Stimulated activated CD4-positive, alpha-beta T cell treated with anti-CD3 and anti-CD28 coated beads, Interleukin-4, amount 100 ng/mL, for 1 hour (primary cell): ENCODE results near the gene HACD1.
"Not testable (repeated sequence)": the region's sequence is repeated elsewhere in the genome, so short reads cannot be mapped to it uniquely, and the experiment has no call there.

Source experiments
- DNase-seq: peaks from one replicate; pipeline ENCODE4 v3.0.0-alpha.2; 2020

The HACD1 gene

DNA sequence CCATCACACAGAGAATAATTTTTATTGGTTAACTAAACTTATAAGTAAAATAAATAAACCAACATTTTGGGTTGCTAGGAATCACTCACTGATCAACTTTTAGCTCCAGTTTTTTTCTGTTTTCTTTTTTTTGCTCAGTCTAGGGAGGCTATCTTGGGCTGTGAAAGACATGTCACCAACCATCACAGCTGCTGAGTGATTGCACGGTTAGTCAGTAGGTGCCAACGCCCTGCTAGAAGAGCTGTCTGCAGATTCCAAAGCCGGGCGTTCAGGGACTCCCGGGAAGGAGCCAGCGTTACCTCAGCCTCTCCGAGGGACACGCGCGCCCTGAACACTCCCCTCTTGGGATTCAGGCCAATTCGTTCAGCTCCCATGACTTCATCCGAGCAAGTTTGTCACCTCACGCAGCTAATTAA, 26.2 kb upstream of the HACD1 start:
- no peak for DNase-seq

DNA sequence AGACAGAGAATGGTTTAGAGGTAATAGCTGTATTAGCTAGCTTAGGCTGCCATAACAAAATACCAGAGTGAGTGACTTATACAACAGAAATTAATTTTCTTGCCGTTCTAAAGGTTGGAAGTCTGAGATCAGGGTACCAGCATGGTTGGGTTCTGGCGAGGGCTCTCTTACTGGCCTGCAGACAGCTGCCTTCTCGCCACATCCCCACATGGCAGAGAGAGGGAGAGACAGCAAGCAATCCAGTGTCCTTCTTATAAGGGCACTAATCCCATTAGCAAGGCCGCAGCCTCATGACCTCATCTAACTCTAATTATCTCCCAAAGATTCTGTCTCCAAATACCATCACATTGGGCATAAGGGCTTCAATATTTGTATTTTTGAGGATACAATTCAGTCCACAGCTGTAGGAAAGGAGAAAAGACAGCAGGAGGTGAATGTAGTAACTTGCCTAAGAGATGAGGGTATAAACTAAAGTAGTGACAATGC, 23.2 kb upstream of the HACD1 start:
- DNase-seq = no peak

DNA sequence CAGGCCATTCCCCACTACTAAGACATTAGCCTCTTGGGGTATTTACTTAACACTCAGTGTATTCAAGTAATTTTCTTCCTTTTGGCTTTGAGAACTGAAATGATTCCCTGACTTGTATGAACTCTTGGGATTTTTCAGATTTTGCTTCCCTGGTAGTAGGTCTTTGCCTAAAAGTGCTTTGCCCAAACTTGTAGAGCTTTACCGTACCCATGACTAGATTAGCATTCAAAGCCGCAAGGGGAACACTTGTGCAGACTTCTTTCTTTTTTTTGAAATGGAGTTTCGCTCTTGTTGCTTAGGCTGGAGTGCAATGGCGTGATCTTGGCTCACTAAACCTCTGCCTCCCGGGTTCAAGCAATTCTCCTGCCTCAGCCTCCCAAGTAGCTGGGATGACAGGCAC, 20.7 kb upstream of the HACD1 start:
- no peak for DNase-seq

DNA sequence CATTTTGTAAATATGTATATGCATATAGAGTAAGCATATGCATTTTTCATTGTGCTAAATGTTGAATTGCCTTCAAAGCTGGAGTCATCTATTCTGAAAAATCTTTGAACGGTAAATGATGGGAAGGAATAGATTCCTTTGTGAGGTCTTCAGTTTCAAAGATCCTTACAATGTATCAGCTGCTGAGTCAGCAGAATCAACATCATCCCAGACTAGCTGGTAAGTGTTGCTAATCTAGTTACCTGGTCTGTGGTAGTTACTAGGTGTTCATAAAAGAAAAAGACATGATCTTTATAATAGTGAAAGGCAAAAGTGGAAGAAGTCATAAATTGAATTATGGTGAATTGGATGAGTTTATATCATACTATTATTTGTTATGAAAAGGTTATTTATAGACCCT, 16.2 kb upstream of the HACD1 start:
- DNase-seq = no peak

DNA sequence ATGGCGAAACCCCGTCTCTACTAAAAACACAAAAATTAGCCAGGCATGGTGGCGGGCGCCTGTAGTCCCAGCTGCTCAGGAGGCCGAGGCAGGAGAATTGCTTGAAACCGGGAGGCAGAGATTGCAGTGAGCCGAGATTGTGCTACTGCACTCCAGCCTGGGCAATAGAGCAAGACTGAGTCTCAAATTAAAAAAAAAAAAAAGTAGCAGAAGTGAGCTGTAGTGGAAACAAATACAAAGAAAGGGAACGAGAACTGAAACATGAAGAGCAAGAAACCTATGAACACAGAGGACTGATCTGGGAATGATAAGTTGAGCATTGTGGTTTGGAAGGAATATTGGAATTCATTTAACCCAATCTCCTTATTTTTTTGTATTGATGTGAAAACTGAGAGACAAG, 15.4 kb upstream of the HACD1 start:
- DNase-seq = not testable (repeated sequence)

DNA sequence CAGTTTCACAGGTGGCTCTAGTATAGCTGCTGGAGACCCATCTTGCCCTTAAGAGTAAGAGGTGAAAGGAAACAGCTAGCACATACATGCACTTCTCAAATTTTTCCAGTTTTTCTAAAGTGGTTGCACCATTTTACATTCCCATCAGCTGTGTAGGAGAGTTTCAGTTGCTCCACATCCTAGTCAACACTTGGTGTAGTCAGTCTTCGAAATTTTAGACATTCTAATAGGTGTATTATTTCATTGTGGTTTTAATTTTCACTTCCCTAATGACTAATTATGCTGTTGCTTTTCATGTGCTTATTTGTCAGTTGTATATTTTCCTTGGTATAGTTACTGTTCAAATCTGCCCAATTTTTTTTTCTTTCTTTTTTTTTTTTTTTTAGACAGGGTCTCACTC, 9.5 kb upstream of the HACD1 start:
- no peak for DNase-seq

DNA sequence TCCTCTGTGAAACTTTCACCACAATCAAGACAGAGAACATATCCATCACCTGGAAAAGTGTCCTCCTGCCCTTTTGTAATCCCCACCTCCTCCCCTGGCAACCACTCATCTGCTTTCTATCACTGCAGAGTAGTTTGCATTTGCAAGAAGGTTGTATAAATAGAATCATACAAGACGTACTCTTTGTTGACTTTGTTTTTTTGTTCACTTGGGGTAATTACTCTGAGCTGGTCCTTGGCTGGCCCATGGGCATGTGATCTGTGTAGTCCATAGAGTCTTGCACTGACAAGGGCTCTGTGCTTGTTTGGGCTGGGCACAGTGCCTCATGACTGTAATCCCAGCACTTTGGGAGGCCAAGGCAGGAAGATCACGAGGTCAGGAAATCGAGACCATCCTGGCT, 7.8 kb upstream of the HACD1 start:
- no peak for DNase-seq

DNA sequence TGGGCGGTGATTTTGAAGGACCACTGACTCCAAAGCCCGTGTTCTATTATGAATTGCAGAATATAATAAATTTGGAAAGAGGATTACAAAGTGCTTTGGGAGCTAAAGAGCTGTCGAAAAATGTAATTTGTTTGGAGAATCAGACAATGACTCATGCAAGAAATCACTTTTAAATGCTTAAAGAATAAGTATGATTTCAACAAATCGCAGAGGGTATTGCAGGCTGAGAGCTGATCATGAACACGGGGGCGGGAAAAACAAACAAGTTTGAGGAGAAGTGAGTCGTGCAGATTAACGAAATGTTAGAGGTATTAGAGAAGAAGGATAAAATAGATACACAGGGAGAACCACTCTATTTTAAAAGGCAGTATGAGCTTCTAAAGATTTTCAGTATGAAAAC, 4.9 kb upstream of the HACD1 start:
- DNase-seq = no peak

DNA sequence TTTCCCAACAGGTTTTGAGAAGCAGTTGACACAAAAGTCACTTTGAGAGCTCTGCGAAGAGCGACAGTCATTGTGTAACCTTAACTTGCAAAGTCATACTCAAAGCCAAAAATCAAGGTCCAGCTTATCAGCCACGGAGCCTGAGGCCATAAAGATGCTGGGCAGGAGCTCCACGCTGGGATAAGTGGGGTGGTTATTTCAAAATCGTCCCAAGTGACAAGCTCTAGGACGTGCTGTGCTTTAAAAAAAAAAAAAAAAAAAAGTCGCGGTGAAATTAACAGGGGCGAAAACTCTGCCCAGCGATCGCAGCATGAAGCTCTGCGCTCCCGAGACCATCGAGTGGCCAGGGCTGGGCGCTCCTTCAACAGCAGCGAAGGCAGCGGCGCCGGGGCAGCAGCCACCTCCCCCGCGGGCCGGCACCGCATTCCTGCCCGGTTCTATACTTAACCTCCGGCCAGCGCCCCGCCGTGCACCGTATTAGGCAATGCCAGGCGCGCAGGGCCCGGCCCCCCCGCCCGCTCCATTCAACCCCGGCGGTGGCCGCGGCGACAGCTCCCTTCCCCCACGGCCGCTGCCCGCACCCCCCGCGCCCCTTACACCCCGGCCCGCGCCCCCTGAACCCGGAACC, 657 bp downstream of the HACD1 start:
- peak; percentile 32 for DNase-seq

DNA sequence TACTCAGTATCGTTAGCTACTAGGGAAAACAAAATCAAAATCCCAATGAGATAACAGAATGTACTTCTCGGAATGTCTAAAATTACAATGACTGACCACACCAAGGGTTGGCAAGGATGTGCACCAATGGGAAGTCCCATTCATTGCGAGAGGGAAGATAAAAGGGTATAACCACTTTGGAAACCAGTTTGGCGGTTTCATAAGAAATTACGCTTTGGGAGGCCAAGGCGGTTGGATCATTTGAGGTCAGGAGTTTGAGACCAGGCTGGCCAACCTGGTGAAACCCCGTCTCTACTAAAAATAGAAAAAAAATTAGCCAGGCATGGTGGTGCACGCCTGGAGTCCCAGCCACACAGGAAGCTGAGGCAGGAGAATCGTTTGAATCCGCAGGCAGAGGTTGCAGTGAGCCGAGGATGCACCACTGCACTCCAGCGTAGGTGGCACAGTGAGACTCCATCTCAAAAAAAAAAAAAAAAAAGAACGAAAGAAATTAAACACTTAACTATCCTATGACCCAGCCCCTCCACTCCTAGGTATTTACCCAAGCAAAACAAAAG, 7.6 kb downstream of the HACD1 start:
- no peak for DNase-seq

DNA sequence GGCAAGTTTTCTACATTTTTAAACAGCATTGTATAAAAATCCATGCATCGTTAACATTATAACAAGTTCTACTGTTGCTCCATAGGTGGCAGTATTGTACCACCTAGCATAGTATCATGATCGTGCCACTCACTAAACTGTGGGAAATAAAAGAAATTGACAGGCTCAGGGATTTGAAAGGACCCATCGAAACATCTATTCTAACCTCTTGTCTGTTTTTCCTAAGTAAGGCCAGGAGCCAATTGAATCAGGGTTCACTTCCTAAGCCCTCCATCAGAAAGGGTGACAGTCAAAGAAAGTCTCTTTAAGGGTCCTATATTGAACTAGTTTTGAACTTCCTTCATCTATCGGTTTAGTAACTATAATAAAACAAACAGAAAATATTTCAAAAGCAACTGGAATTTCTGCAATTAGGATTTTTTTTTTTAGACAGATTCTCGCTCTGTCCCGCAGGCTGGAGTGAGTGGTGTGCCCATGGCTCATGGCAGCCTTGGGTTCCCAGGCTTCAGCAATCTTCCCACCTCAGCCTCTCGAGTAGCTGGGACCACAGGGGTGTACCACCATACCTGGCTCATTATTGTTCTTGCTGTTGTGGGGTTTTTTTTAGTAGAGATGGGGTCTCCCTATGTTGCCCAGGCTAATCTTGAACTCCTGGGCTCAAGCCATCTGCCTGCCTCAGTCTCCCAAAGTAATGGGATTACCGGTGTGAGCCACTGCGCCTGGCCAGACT, 9.4 kb downstream of the HACD1 start:
- DNase-seq = no peak

DNA sequence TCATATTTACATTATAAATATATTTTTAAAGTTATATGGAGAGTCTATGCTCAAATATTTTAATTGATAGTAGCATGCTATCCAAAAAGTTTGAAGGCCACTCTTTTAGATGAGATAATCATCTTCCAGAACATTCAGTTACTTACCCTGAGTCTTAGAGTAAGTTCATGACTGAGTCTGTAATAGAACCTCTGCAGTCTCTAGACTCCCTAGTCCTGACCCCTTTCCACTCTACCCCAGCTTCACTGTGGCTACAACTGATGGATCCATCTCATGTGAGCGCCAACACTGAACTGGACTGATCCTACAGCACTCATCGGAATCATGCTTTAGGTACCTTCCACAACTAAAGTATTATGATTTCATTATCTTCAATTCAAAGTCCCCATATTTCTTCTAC, 10.1 kb downstream of the HACD1 start:
- no peak for DNase-seq

DNA sequence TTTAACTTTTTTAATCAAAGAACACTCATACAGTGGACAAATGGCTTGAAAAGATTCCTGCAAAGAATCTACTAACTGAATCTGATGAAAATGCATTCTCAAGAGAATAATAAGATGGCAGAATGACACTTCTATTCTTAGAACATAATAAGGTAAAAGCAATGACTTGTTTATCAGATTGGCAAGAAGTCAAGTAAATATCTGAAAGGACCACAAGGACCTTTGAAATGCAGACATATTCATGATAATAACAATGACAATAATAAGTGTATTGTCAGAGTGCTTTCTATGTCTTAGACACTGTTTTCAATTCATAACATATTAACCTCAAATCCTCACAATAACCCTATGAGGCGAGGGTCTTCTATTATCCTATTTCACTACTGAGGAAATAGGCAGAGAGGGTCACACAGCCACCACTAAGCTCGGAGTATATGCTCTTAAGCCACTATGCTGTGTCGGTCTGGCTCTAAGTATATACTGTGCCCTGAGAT, 10.6 kb downstream of the HACD1 start:
- DNase-seq = no peak

DNA sequence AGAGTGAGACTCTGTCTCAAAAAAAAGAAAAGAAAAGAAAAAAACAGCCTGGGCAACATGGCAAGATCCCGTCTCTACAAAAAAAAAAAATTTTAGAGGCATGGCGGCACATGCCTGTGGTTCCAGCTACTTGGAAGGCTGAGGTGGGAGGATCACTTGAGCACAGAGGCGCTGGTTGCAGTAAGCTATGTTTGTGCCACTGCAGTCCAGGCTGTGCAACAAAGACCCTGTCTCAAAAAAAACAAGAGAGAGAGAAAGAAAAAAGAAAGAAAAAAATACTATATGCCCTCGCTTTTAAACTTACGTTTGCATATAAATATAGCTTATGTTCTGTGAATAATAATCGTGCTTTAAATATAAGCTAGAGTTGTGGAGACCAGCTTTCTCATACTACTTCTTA, 11.2 kb downstream of the HACD1 start:
- no peak for DNase-seq

DNA sequence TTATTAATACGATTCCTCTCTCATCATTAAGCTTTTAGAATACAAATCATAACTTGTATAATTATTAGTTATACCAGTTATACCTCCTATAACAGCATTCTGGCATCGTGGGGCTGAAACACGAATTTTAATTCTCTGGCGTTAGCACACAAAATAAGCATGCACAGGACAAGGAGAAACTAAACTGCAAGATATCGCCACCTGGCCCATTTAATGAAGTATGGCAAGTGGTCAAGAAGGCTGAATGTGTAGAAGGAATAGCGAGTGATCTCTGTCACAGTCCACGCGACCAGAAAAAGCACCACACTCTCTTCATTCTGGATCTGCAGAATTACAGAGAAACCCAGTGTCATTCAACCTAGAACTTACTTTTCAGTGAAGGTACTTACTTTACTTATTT, 18.1 kb downstream of the HACD1 start:
- DNase-seq = no peak

DNA sequence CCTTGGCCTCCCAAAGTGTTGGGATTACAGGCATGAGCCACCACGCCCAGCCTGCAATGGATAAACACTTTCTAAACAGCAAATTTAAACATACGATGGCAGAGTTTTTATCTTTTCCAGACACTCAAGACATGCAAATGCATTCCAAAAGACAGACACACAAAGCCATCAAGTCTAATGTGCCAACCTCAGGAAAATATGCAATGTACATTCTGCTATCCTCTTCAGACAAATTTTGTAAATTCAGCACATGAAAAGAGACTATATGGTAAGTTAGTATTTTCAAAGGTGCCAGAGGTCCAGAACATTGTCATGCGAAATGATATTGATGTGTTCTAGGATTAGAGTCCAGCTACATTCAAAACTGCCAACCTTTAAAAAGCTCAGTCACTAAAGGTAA, 19.8 kb downstream of the HACD1 start:
- no peak for DNase-seq

DNA sequence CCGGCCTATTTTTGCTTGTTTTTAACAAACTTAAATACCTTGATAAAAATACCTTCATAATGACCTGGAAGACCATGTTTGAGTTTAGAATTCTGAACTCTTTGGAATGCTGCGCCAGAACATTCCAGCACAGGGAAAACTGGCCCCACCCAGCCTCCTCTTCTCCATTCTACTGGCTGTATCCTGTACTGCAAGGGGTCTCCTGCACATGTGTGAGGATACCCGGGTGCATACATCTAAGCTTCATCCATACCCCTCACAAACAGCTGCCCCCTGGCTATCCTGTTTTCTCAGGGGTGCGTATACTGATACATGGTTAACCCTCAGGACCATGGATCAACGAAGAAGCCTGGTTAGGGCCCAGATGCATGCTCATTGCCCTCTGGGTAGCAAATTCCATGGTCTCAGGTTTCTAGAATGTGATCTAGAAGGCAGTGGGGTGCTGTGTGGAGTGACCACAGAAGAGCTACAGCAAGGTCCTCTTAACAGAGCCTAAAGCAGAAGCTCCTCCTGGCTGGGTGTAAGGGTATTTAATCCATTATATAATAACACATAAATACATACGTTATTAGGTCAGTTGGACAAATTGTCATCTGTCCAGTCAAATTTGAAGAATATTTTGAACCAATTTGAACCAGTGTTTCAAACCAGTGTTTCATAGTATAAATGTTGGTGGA, 26.1 kb downstream of the HACD1 start:
- no peak for DNase-seq

DNA sequence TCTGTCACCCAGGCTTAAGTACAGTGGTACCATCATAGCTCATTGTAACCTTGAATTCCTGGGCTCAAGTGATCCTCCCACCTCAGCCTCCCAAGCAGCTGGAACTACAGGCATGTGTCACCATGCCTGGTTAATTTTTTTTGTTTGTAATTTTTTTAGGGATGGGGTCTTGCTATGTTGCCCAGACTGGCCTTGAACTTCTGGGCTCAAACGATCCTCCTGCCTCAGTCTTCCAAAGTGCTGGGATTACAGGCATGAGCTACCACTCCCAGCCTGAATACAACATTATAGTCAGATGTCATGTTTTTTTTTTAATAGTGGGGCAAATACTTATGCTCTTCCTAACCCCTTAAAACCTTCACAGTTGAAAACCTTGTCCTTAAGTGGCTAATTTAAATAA, 27.9 kb downstream of the HACD1 start:
- not testable (repeated sequence) for DNase-seq

DNA sequence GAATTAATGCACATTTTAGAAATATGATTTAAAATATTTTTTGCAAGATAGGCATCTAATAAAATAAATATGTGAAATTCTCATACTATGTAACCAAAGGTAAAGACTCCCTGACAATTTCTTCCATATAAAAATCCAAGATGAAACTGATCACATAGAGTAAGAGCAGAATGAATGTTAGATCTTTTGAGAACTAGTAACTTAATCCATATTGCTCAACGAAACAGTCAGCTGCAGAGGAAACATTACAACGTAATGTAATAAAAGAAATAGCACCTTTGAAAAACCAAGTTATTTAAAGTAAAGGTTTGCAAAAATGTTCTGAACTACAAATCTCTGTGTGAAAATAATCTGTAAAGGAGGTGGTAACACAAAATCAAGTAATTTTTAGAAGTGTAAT, 28.8 kb downstream of the HACD1 start:
- no peak for DNase-seq

DNA sequence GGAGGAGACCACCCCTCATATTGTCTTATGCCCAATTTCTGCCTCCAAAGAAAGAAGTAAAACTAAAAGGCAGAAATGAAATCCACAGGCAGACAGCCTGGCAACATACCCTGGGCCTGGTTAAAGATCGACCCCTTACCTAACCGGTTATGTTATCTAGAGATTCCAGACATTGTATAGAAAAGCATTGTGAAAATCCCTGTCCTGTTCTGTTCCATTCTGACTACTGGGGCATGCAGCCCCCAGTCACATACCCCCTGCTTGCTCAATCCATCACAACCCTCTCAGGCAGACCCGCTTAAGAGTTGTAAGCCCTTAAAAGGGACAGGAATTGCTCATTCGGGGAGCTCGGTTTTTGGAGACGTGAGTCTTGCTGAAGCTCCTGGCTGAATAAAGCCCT, 29.9 kb downstream of the HACD1 start:
- not testable (repeated sequence) for DNase-seq

DNA sequence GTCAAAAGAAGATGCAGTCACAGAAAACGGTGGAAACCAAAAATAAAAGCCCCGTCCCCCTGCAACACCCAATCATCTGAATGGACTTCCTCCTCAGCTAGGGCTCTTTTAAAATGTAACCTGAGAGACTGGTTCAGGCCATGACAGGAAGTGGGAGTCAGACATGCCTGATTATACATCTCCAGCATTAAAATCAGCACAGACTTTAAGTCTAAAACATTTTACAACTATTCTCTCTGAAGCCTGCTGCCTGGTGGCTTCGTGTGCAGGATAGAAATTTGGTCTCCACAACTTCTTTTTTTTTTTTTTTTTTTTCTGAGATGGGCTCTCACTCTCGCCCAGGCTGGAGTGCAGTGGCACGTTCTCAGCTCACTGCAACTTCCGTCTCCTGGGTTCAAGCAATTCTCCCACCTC, 30.3 kb downstream of the HACD1 start:
- DNase-seq = no peak

DNA sequence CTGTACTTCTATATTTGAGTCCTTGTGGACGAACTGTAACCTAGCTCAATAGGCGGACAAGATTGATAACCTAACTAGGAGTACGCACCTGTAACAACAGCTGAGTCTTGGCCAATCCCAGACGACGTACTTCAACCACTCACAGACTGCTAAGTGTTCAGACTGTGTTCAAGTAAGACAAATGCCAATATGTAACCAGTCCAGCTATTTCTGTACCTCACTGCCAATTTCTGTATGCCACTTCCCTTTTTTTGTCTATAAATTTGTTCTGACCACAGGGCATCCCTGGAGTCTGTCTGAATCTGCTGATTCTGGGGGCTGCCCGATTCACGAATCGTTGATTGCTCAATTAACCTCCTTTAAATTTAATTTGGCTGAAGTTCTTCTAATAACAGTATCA, 32.2 kb downstream of the HACD1 start:
- DNase-seq = no peak

DNA sequence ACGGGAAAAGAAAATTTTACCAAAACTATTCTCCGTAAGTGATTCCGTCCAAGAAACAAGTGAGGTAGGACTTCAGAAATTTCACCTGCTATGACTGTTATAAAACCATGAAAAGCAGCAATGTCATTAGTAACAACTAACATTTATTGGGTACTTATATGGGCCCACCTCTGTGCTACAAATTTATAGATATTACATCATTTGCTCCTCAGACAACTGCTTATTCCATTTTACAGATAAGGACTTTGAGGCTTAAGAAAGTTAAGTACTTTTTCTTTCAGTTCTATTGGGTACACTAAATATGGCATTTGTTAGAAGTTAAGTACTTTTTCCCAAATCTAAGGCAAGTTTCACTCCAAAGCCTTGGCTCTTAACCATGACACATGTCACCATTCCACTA, 36.3 kb downstream of the HACD1 start:
- DNase-seq = no peak

DNA sequence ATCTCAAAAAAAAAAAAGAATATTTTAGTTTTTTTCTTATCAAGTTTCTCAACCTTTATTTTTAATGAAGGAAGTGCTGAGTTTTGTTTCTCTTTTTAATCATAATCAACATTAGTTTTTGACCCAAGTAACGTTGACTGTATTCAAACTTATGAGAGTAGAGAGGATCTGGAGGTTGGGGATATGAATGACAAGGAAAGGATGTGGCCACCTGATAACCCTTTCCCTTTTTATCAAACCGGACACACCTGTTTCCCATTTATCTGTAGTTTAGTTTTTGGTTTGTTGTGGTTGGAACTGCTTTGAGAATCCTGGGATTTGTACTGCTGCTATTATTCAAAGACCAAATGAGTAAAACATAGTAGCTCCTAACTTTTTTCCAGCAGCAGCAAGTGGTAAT, 38.6 kb downstream of the HACD1 start:
- no peak for DNase-seq
